HG03139 (cell line): Measurements from ENCODE around the gene DGKD.
A peak's percentile ranks its signal among the peaks of the same experiment; 100 is the strongest.
"Not testable (repeated sequence)": the region's sequence is repeated elsewhere in the genome, so short reads cannot be mapped to it uniquely, and the experiment has no call there.

Source experiments
- ATAC-seq: cut with Tn5 transposase; IDR thresholded peaks from one replicate; pipeline ENCODE4 v1.9.1; 2021; ENCODE audit not compliant: unreplicated experiment

Gene DGKD

DNA sequence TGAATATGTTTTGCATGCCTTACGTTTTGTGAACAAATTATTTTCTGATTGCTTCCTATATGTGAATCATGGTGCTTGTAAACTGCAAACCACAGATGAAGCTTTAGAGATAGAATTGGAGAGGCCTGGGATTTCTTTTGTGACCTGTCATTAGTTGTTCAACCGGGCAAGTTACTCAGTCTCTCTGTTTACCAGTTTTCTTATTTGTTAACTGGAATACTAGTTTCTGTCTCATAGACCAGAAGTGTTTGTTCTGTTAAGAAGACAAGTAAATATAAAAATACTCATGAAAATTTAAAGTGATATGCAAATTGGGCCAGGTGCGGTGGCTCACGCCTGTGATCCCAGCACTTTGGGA, 27.3 kb downstream of the DGKD start:
- ATAC-seq, result no peak

DNA sequence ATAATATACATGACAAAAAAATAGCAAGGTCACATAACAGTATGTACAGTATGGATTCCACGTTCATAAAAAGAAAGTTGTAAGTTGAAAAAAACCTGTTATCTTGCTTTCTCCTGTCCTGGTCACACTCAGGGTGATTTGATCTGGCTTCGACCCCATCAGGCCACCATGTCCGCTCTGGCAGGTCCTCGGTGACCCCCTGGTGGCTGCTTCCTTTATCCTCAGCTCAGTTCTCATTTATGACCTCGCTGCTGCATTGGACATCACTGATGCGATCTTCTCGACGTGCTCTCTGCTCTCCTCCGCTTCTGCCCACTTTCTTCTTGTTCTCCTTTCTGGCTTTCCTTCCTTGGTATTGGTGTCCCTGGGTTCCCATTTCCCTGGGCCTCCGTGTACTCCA, 29.7 kb downstream of the DGKD start:
- ATAC-seq, result no peak

DNA sequence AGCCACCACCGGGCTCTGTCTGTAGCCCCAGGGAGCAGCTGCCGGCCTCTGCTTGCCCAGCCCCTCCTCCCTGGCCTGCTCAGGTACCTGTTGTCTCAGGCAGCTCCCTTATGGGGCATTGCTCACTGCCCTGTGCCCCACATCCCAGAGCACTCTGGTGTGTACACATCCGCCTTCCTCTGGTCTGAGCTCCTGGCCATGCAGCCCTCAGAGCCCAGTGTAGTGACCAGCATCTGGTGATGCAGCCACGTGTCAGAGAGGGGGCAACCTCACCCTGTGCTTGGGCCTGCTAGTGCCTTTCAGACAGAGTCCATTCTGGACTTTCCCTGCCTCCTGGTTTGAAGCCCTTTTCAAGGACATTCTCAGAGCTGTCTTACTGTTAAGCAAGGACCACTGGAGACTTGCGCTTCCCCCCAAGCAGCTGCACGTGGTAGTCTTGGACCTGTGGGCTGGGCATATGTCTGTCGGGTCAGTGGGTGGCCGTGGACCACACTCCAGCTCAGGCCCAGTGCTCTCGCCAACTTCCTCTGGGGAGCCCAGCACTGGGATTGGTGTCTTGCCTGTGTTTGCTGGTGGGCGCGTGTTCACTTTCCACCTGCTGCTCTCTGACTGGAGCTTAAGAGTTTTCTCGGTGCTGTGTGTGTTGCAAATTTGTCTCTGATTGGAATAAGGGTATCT, 30.7 kb downstream of the DGKD start:
- ATAC-seq, result peak; percentile 5

DNA sequence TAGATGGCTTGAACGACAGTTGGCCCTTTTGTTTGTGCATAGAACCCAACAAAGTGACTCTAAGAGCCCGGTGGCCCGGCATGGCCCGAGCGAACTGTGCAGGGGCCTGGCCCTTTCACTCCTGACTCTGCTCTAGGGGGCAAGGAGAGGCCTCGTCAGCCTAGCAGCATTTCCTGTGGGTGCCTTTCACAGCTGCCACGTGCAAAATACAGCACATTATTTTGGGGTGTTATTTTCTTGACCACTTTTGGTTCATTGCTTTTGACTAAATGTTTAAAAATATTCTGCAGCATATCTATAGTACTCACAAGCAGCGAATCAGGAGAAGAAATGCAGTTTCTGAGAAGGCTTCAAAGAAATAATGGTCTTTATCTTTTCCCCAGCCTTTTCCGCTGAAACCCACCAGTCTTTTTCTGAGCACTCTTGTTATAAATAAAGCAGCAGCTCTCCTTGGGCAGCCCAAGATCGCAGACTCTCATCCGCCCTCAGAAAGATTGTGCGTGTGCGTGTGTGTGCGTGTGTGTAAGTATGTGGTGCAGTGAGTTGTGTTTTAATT, 31.3 kb downstream of the DGKD start:
- peak; percentile 43 for ATAC-seq

DNA sequence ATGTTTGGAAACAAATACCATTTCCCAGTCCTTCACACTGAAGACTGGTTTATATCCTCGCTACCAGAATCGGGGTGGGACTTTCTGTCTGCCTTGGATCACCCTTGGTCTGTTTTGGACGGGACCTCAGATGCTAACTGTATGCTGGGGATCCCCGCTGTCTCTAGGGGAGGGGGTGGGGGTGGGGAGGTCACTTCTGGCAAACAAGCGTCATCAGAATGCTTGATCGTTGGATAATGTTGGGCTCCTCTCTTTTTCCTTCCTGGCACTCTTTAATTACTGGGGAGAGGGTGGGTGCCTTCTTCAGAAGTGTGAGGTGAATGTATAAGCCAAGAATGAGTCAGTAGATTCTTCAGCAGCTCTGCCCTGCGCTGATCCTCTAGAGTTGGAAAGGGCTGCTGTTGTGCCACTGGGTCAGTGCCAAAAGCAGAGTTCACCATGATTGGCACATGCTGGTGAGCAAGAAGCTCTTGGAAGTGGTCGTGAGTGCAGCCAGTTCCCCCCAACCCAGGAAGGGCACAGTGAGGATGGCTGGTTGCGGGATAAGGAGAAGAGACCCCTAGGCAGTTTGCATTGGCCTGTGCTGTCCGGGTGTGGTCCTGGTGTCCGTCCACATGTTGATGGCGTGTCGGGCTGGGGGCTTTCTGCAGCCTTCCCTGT, 32.2 kb downstream of the DGKD start:
- no peak for ATAC-seq

DNA sequence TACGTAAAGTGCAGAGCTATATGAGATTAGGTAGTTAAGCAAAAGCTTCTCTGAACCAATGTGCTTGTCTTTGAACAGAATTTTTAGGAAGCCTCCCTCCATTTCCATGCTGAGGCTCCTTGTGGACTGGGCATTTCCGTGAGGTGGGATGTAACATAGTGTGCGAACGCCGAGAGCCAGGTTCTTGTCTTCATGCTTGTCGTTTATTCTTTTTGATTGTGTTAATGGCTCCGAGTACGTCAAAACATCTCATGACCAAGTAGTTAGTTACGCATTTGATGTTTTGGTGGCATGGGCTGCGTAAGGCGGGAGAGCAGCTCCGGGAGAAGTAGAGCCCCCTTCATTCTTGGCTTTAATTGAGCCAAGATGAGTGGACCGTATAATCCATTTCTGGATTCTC, 32.9 kb downstream of the DGKD start:
- ATAC-seq, result no peak

DNA sequence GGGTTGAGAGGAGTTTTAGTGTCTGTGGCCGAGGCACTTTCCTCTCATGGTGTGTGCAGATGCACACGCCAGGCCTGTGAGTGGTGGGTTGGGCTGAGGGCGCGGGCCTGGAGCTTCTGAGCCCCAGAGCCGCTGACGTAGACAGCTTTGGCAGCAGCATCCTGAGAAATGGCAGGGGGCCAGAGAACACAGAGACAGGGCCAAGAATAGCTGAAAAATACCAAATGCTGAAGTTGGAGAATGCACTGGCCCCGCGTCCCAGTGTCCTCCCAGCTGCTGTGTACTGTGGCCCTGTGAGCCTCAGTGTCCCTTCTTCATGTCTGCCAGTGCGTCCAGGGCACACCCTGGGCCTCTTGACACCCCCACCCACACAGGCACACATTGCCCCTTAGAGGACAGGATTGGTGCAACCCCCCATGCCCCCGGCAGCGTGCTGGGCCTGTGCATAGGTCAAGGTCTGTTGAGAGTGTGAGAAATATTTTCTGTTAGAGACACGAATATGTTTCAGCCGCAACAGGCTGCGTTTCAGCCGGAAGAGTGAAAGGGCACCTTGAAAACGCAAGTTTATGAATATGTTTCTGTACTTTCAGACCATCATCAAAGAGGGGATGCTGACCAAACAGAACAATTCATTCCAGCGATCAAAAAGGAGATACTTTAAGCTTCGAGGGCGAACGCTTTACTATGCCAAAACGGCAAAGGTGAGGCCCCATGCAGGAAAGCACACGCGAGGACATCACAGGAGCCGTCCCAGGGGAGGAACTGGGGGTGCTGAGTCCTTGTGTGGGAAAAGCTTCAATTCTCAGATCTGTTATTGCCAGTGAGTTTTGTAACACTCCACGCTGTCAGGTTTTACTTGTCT, 33.6 kb downstream of the DGKD start:
- ATAC-seq, result no peak

DNA sequence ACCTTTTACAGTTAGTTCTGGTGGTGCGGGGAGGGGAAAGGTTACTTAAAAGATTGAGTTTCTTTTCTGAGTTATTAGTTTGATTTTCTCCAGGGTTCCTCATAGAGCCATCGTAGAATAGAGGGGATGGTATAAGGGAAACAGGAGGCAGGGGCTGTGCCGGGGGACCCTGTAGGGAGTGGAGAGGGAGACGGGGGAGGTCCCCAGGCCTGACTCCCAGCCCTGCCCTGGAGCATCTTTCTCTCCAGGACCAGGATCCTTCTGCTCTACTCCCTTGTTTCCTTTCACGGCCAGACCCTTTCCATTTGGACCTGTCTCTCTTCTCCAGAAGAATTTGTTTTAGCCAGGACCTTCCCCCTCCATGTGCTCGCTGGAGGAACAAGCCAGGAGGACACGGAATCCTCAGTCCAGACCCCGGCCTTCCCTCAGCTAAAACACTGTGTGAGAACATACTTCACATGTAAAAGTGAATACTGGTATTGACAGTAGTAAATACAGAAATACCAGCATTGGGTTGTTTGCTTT, 35.4 kb downstream of the DGKD start:
- ATAC-seq, result no peak

DNA sequence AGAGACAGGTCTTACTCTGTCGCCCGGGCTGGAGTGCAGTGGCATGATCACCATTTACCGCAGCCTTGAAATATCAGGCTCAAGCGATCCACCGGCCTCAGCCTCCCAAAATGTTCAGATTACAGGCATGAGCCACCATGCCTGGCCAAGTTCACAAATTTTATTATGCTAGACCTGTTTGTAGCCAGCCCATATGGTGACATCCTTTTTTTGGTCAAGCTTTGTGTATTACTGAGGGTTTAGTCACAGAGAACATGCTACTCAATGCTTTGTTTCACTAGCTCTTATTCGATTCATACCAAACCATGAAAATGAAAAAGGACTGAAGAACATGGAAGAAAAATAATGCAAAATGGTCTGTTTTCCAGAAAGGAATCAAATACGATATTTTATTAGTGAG, 41.4 kb downstream of the DGKD start:
- no peak for ATAC-seq

DNA sequence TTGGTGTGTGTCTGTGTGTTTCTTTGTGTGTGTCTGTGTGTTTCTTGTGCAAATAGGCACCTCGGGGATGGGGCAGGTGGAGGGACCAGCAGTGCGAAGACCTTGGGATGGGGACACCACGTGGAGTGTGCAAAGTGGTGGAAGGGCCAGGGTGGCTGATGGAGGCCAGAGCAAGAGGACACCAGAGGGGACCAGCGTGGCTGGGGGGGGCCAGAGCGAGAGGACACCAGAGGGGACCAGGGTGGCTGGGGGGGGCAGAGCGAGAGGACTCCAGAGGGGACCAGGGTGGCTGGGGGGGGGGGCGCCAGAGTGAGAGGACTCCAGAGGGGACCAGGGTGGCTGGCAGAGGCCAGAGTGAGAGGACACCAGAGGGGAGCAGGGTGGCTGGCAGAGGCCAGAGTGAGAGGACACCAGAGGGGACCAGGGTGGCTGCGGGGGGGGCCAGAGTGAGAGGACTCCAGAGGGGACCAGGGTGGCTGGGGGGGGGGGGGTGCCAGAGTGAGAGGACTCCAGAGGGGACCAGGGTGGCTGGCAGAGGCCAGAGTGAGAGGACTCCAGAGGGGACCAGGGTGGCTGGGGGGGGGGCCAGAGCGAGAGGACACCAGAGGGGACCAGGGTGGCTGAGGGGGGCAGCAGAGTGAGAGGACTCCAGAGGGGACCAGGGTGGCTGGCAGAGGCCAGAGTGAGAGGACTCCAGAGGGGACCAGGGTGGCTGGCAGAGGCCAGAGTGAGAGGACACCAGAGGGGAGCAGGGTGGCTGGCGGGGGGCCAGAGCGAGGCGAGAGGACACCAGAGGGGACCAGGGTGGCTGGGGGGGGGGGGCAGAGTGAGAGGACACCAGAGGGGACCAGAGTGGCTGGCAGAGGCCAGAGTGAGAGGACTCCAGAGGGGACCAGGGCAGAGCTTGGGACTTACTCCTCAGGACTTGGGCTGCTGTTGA, 42.7 kb downstream of the DGKD start:
- not testable (repeated sequence) for ATAC-seq

DNA sequence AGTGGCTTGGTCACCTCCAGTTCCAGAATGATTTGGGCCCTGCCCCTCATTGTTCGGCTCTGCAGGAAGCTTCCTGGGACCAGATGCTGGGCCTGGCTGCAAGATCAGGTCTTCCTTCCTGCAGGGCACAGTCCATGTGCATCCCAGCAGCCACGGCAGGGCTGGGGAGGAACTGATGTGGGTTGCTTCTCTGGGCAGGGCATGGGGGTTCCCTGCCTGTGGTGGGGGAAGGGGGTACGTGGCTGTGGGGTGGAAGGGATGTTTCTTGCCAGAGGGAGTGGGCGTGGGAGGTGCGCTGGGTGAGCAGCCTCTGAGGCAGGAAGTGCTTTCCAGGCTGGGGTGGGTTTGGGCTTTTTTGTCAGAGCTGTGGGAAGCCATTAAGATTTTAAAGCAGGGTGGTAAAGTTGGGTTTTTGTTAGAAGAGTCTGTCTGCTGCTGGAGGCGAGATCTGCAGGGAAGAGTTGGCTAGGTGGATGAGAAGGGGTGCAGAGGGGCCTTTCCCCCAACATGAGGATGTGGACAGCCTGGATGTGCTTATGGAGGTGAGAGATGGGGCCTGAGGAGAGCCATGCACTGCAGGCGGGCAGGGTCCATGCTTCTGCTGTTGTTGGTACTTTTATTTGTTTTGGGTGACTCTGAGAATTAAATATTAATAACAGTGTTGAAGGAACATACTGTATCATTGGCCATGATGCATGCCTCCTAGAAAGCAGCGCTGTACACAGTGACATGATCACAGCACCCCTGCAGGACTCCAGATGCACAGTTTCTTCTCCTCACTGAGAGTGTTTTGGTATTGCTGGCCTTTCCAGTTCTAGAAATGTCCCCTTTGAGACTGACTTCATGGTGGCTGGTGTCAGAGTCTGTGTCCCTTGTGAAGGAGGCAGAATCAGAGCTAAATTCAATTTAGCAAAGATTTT, 45.3 kb downstream of the DGKD start:
- ATAC-seq, result no peak

DNA sequence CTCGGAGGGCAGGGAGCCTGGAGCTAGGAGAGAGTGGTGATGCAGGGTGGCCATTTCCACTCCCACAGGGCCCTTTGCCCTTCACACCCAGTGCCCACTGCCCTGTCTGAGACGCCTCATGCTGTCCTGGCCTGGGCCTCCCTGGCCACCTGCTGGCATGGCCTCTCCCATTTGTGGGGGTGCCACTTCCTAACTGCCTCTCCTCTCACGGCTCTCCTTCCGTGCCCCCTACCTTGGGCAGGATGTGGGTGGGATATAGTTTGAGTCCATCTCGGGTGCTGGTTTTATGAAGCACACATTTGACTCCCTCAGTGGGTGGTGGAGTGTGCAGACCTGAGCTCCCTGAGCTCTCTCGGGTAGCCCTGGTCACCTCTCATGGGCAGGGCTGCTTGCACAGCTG, 46.0 kb downstream of the DGKD start:
- ATAC-seq, result no peak

DNA sequence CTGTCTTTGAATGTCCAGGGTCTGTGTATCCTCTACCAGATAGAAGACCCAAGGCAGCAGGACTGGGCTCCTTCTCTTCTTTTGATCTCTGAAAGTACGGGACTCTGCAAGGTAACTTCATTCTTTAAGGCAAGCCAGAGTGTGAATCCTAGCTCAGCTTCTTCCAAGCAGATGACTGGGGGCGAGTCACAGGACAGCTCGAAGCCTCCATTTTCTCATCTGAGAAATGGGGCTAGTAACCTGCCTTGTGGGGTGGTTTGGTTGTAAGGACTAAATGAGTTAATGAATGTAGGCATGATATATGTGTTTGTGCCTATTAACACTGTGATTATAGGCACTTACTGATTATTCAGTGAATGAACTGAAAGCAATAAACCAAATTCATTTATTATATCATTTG, 46.7 kb downstream of the DGKD start:
- no peak for ATAC-seq

DNA sequence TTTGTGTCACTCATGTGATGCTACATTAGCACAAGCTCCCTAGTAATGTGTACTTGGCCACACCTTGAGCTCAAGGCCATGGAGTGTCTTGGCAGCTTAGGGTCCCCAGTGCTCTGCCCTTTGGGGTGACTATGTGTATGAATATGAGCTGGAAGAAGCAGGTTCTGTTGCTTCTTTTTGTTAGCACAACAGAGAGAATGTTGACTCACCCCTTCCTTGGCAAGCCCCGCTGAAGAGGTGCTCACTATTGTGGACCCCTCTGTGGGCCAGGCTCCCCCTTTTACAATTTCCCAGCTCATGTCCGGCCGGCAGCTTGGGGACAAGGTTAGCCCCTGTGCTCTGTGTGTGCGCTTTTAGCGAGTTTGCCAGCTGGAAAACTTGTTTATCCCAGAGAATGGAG, 48.1 kb downstream of the DGKD start:
- ATAC-seq, result no peak

DNA sequence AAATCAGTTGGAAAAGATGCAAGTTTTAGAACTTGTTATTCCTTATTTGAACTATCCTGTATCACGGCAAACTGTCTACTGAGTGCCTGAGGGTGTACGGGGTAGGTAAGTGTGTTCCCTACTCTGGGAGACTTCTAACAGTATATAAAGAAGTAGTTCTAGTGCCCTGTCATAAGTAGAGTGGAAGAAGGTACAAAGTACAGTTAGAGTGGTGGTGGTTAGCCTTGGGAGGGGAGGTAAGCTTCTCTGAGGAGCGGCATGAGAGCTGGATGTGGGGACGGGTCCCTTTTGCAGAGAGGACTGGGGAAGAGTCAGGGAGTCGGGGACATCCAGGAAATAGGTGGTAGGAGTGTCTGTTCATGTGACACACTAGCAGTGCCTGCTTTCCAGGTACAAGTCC, 48.5 kb downstream of the DGKD start:
- no peak for ATAC-seq

DNA sequence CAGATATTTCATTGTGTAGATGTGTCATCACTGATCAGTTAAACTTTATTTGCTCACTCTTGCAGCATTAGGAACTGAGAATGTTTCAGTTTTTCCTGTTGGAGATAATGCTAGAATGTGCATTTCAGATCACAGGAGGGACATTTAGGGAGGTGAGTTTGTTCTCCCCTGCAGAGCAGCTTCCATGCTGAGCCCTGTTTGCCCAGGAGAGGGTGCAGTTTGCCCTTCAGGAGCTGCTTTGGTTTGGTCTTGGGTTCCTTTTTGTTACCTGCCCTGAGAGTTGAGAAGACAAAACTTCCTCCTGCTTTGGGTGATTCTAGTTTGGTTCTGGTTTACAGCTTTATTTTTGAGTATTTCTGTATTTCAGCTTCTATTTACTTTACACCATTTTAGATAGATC, 49.9 kb downstream of the DGKD start:
- no peak for ATAC-seq

DNA sequence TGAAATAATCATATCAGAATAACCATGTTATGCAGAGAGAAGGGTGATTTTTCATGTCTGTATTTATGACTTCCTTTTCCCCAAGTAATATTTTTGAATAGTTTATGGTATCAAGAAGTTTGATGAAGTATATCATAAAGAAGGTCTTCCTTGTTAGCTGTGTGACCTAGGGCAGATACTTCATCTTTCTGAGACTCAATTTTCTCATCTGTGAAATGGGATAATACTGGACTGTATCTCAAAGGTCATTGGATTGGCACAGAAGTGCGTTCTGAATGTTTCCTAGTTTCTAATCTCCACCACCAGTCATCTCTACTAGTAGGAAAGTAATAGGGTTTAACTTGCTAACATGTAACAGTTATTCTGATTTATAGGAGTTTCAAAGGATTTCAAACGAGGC, 52.6 kb downstream of the DGKD start:
- no peak for ATAC-seq

DNA sequence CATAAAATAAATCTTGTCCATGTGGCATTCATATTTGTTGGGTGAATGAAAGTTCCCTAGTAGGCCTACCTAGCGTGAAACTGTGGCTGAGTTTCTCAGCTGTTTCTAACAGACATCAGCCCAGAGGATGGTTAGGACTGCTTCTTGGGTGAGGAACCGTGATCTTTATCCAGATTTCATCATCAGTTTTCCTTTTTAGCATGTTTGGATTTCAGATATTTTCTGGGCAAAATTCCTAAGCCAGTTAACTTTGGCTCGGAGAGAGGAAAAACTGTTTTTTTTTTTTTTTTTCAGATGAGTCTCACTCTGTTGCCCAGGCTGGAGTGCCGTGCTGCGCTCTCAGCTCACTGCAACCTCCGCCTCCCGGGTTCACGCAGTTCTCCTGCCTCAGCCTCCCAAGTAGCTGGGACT, 53.5 kb downstream of the DGKD start:
- no peak for ATAC-seq
